ENCODE results near the gene WDR76.

DNA sequence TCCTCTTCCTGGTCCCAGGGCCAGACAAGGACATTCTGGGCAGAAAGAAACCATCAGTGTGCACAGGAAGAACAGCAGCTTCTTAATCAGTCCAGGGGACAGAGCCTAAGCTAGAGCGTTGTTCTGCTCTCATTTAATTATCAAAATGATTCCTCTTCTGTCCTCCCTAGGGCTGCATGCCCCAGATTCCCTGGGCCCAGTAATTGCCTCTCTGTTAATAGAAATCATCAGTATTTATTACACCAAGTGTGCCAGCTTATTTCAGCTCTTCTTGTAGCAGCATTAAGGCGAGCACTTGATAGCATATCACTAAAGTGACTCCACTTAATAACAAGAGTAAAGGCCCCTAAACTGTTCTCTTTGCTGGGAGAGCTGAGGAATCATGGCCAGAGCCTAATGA lies 72.1 kb downstream of the WDR76 start:
- no peak for TF ChIP-seq GATA2 (IDR thresholded peaks at IDR 0.05; ENCODE audit: low read depth, low read length)
- no peak for TF ChIP-seq GATA3 (IDR thresholded peaks at IDR 0.05; ENCODE audit: low read depth, low read length)

Measured in SH-SY5Y (cell line).